Stimulated activated memory B cell treated with anti-CD40 and anti-IgM and Interleukin-4, amounts not matched to agents 10 μg/mL and 1 μg/mL and 100 μg/mL, for 72 hours (primary cell): ENCODE results near the gene DYNC1I1.

Source experiments
- ATAC-seq: fragments of 150-1000 bp; cut with Tn5 transposase; 2 replicates; pipeline ENCODE4 v1.10.0; 2021
- H3K27ac Mint-ChIP-seq: one replicate; pipeline ENCODE4 v1.8.0; 2022; ENCODE audit warnings: mild to moderate bottlenecking, mixed read lengths
- H3K27me3 Mint-ChIP-seq: one replicate; pipeline ENCODE4 v1.8.0; 2022; ENCODE audit warnings: mixed read lengths
- H3K36me3 Mint-ChIP-seq: one replicate; pipeline ENCODE4 v1.8.0; 2022; ENCODE audit warnings: mixed read lengths
- H3K4me1 Mint-ChIP-seq: one replicate; pipeline ENCODE4 v1.8.0; 2022; ENCODE audit warnings: mixed read lengths
- H3K4me3 Mint-ChIP-seq: one replicate; pipeline ENCODE4 v1.8.0; 2022; ENCODE audit warnings: mild to moderate bottlenecking, moderate library complexity, mixed read lengths
- H3K9me3 Mint-ChIP-seq: one replicate; pipeline ENCODE4 v1.8.0; 2022; ENCODE audit warnings: mixed read lengths

DYNC1I1 gene

DNA sequence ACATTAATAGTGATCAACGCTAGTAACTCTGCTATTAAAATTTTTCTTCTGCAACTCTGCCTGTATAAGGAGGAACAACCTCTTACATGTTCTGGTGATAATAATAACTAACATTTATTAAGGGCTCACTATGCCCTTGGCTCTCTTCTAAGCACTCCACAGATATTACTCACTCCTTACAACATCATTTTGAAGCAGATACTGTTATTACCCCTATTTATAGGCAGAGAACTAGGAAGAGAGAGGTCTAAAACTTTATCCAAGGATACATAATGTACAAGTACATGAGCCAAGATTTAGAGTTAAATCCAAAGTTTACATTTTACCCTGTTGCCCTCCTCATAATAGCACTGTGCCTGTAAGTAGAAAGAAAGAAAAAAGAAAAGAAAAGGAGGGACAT is 205.6 kb downstream of the DYNC1I1 start:
- Mint-ChIP-seq H3K4me1 (no peaks in the 10 kb centered on the region), H3K9me3 (no peaks in the 10 kb centered on the region), H3K4me3 (no peak overlapping the region), H3K36me3 (no peaks in the 10 kb centered on the region), H3K27ac (no peak overlapping the region), H3K27me3 (no peaks in the 10 kb centered on the region)
- no peak for ATAC-seq

DNA sequence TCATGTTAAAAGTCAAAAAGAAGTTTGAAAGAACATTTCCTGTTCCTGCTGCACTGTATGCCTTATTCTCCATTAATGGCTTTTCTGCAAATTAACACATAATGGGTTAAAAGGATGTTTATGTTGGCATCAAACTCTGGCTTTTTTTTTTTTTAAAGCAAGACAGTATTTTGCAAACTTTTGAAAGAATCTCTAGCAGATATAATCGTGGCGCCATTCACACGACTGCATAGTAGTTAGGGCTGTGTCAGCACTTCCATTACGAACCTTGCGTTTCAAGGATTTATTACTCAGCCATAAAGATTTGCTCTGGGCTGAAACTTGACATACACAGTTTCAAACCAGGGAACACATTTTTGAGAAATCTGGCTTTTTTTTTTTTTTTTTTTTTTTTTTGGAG is 207.8 kb downstream of the DYNC1I1 start:
- no peaks in the 10 kb centered on the region for H3K4me1 Mint-ChIP-seq
- no peak overlapping the region for H3K27ac Mint-ChIP-seq
- H3K4me3 Mint-ChIP-seq, result no peak overlapping the region
- no peak for ATAC-seq
- H3K9me3 Mint-ChIP-seq, result no peaks in the 10 kb centered on the region
- H3K27me3 Mint-ChIP-seq, result no peaks in the 10 kb centered on the region
- no peaks in the 10 kb centered on the region for H3K36me3 Mint-ChIP-seq

DNA sequence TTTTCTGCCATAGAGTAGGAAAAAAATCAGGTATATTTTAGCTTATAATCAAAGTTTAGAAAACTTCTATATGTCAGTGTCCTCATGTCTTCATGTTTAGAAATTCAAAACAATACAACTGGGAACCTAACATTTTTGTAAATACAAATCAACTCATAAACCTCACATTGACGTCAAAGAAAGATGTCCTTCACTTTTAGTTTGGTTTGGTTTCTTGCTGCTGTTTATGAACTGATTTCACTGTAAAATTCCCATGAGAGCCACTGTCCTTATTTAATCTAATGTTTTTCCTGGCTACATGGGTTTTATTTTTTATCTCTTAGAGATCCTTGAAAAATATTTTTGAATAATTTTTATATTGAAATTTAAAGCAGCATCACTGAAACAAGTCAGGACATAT is 208.4 kb downstream of the DYNC1I1 start:
- H3K4me3 Mint-ChIP-seq, result no peak overlapping the region
- no peak overlapping the region for H3K27ac Mint-ChIP-seq
- ATAC-seq, result no peak

DNA sequence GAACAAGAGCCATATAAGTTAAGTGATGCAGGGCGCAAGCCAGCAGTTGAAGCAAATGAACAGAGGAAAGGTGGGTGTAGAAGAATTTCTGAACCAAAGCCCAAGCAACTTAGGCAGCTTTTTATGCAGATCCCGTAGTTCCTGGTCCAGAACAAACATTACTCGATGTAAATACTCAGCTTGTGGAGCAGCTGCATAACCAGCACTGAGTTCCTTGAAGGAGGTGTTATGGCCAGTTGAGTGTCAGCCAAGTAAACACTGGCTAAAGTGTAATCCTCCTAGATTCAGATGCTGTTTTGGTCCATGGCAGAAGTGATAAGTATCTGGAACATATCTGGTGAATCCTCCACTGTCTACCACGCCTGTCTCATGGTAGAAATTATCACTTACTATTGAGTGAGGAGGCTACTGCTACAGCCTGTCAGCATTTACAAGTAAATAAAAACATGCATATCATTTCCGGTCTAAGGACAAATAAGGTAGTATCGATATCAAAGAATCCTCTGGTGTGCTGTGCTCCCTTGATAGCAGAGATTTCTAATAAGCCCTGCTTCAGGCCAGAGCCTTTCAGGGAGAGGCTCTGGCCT is 213.9 kb downstream of the DYNC1I1 start:
- Mint-ChIP-seq H3K4me1 (no peaks in the 10 kb centered on the region), H3K36me3 (no peaks in the 10 kb centered on the region), H3K27ac (no peak overlapping the region), H3K9me3 (peaks cover 2% of the 10 kb centered on the region), H3K27me3 (peaks cover 8% of the 10 kb centered on the region), H3K4me3 (no peak overlapping the region)
- ATAC-seq, result no peak

More for the DNA sequence above, 208.4 kb downstream of the DYNC1I1 start:
- Mint-ChIP-seq H3K4me1 (no peaks in the 10 kb centered on the region), H3K36me3 (no peaks in the 10 kb centered on the region), H3K9me3 (peaks cover under 1% of the 10 kb centered on the region), H3K27me3 (no peaks in the 10 kb centered on the region)

DNA sequence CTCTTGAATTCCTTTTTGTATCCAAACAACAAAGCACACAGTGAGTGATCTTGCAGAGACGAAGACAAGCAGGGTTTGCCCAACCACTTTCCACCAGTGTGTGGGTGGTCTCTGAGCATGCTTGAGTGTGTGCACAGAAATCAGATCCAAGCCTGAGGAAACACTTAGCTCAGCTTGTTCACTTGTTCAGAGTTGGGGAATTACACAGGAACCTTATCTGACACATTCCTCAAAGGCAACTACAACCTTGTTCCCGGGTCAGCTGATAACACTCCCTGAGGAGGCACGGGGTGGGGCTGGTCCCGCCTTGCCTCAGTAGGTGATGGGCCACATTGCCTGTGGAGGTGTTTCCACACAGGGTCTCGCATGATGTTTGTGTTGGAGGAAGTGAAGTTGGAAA is 216.9 kb downstream of the DYNC1I1 start:
- no peak overlapping the region for H3K27ac Mint-ChIP-seq
- ATAC-seq, result no peak
- H3K36me3 Mint-ChIP-seq, result no peaks in the 10 kb centered on the region
- peaks cover 2% of the 10 kb centered on the region for H3K9me3 Mint-ChIP-seq
- peaks cover 8% of the 10 kb centered on the region for H3K27me3 Mint-ChIP-seq
- no peaks in the 10 kb centered on the region for H3K4me1 Mint-ChIP-seq
- H3K4me3 Mint-ChIP-seq, result no peak overlapping the region

DNA sequence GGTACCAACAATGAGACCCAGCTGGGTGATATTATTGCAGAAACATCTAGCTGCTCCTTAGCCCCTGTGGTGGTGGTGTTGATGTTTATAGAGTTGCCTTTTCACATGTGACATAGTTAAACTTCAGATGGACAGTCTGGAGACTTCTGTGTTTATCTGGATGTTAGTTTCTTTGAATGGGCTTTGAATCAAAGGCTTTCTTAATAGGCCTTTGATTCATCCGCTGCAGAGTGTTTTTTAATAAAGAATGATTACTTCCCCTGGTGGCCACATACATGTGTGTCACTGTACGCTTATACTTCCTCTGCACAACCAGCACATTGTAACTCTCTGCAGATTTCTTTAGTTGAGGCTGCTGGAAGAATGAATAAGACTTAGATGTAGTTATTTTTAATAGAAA is 221.0 kb downstream of the DYNC1I1 start:
- no peaks in the 10 kb centered on the region for H3K9me3 Mint-ChIP-seq
- H3K4me3 Mint-ChIP-seq, result no peak overlapping the region
- ATAC-seq, result no peak
- H3K36me3 Mint-ChIP-seq, result no peaks in the 10 kb centered on the region
- no peak overlapping the region for H3K27ac Mint-ChIP-seq
- H3K4me1 Mint-ChIP-seq, result no peaks in the 10 kb centered on the region
- no peaks in the 10 kb centered on the region for H3K27me3 Mint-ChIP-seq

DNA sequence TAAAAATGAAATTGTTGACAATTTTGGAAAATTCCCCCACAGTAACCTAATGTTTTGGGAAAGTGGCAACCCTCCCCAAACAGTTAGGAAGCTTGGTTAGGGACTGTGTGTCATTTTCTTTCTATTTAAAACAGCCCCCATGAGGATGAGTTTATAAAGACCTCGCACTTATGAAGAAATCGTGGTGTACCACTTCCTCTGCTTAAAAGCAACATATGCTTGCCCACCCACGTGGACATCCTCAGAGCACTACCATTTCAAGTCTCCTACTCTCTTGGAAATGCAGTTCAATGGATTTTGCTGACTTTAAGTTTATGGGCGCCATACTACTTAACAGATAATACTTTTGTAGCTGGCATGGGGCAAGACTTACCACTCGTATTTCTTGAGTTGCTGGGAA is 223.8 kb downstream of the DYNC1I1 start:
- Mint-ChIP-seq H3K4me1 (no peaks in the 10 kb centered on the region), H3K9me3 (no peaks in the 10 kb centered on the region), H3K27ac (no peak overlapping the region), H3K4me3 (no peak overlapping the region), H3K36me3 (no peaks in the 10 kb centered on the region), H3K27me3 (no peaks in the 10 kb centered on the region)
- ATAC-seq, result no peak

DNA sequence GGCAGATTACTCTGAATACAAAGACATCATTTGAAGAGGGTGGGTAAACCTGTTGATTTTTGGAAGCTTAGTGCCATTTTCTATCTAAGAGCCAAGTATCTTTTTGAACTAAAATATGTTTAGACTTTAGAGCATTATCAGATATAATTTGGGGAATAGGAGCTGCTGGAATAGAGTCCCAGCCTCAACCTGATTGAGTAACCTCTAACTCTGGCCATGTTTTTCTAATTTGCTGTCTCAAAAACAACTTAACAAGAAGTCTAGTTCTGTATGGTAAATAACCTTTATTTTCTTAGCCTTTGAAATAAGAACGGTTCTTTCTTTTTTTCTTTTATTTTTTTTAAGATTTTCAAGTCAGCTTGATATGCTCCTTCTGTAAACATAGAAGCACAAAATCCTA is 224.5 kb downstream of the DYNC1I1 start:
- H3K27me3 Mint-ChIP-seq, result no peaks in the 10 kb centered on the region
- no peak for ATAC-seq
- H3K4me1 Mint-ChIP-seq, result no peaks in the 10 kb centered on the region
- no peak overlapping the region for H3K27ac Mint-ChIP-seq
- H3K4me3 Mint-ChIP-seq, result no peak overlapping the region
- H3K36me3 Mint-ChIP-seq, result no peaks in the 10 kb centered on the region
- no peaks in the 10 kb centered on the region for H3K9me3 Mint-ChIP-seq

DNA sequence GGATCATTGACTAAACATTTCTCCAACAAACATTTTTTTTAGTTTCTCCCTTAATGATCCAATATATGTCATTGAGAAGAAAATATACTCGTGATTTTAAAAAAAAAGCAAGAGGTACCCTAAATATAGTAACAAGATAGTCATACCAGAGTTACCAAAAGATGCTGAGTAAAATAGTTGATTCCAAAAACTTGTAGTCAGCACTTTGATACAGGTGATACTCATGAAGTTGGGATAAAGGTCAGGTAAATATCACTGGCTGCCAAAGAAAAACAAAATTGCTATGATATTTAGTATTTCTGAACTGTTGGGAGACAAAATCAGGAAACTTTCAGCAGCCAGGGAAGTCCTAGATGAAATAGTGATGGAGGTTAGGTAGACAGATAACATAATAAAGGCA is 225.3 kb downstream of the DYNC1I1 start:
- no peaks in the 10 kb centered on the region for H3K27me3 Mint-ChIP-seq
- H3K4me3 Mint-ChIP-seq, result no peak overlapping the region
- no peak overlapping the region for H3K27ac Mint-ChIP-seq
- no peaks in the 10 kb centered on the region for H3K36me3 Mint-ChIP-seq
- H3K4me1 Mint-ChIP-seq, result no peaks in the 10 kb centered on the region
- ATAC-seq, result no peak
- H3K9me3 Mint-ChIP-seq, result no peaks in the 10 kb centered on the region

DNA sequence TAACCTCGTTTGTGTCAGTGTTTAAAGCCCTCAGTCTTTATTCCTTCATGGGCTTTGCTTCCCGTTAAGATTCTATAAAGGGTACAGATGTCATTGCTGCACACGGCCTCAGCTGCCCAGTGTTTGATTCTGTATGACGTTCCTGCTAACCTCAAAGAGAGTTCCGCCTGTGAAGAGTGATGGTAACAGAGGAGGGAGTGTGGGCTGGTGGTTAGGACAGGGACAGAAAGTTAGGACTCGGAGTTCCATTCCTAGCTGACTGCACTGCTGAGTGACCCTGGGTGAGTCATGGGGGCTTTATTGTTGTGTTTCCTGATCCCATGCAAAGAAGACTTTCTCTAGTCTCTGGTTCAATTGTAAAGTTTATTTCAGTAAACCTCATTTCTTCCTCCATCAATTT is 227.1 kb downstream of the DYNC1I1 start:
- no peak overlapping the region for H3K27ac Mint-ChIP-seq
- ATAC-seq, result peak; percentile 17

DNA sequence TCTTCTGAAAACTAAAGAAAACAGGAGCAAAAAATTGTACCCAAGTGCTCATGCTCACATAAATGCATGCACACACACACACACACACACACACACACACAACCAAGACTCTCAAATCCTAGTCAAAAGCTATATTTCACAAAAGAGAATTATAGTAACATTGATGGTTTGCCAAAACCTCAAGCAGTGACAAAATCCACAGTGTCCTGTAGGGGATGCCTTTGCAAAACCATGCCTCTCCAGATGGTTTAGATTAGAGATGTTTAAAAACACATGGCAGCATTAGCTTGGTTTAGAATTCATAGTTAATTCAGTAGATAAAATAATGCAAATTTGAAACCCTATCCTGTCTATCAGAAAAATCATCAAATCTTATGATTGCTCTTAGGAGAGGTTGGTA is 232.2 kb downstream of the DYNC1I1 start:
- Mint-ChIP-seq H3K27me3 (no peaks in the 10 kb centered on the region), H3K4me3 (no peak overlapping the region), H3K36me3 (no peaks in the 10 kb centered on the region), H3K4me1 (no peaks in the 10 kb centered on the region), H3K27ac (no peak overlapping the region), H3K9me3 (no peaks in the 10 kb centered on the region)
- no peak for ATAC-seq

More for the DNA sequence above, 227.1 kb downstream of the DYNC1I1 start:
- Mint-ChIP-seq H3K27me3 (no peaks in the 10 kb centered on the region), H3K36me3 (no peaks in the 10 kb centered on the region), H3K4me1 (no peaks in the 10 kb centered on the region), H3K4me3 (no peak overlapping the region), H3K9me3 (no peaks in the 10 kb centered on the region)

DNA sequence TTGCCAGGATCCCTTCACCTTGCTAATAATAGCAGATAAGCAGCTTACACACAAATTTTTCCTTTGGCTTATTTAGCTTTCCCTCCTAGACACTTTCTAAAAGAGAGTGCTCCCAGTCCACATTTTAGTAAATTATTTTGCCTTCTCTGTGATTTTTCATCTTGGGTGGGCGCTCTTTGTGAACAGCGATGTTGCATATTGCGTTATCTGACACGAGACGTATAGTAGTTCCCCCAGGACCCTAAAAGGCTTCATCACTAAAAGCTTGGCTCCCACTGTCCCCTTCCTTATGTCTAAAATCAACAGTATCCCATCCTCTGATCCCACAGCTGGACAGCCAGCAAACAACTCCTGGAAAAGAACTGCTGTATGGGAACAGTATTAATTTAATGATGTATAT is 232.9 kb downstream of the DYNC1I1 start:
- Mint-ChIP-seq H3K36me3 (no peaks in the 10 kb centered on the region), H3K27ac (no peak overlapping the region), H3K4me3 (no peak overlapping the region), H3K4me1 (no peaks in the 10 kb centered on the region), H3K9me3 (no peaks in the 10 kb centered on the region), H3K27me3 (no peaks in the 10 kb centered on the region)
- no peak for ATAC-seq

DNA sequence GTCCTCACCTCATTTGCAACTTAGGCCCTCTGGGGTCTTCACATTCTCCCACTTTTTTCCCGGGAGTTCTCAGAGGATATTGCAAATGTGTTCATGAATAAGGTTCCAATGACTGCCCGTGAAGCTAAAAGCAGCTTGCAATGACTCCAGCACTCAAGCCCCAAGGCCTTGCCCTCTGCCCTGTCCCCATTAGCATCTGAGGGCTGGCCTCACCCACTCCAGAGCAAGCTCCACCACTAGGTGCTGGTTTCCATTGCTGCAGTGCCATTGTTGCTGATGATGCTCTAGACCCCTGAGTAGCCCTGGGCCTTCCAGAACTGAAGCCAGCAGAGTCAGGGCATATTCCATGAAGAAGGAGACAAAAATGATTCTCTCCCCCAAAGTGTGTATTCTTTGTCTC is 236.8 kb downstream of the DYNC1I1 start:
- H3K4me3 Mint-ChIP-seq, result no peak overlapping the region
- no peak for ATAC-seq
- H3K4me1 Mint-ChIP-seq, result no peaks in the 10 kb centered on the region
- H3K27me3 Mint-ChIP-seq, result no peaks in the 10 kb centered on the region
- H3K36me3 Mint-ChIP-seq, result no peaks in the 10 kb centered on the region
- H3K9me3 Mint-ChIP-seq, result no peaks in the 10 kb centered on the region
- H3K27ac Mint-ChIP-seq, result no peak overlapping the region

DNA sequence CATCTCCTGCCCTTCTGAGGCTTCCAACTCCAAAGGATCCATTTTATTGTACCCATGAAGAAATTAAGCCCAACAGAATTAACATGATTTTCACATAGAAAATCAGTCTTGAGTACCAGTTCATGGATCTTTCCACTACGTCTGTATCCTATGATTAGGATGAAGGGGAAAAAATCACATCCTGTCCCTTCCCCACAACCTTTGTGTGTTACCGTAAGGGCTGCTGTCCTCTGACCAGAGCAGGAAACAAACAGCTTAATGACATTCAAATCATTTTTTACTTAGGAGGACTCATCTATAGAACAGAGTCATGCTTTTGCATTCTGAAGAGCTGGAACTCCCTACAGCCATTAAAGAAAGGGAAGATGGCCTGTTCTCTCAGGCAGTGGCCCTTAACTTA is 241.5 kb downstream of the DYNC1I1 start:
- no peaks in the 10 kb centered on the region for H3K4me1 Mint-ChIP-seq
- no peak overlapping the region for H3K4me3 Mint-ChIP-seq
- no peaks in the 10 kb centered on the region for H3K9me3 Mint-ChIP-seq
- no peaks in the 10 kb centered on the region for H3K36me3 Mint-ChIP-seq
- H3K27ac Mint-ChIP-seq, result no peak overlapping the region
- H3K27me3 Mint-ChIP-seq, result peaks cover 8% of the 10 kb centered on the region
- ATAC-seq, result no peak

DNA sequence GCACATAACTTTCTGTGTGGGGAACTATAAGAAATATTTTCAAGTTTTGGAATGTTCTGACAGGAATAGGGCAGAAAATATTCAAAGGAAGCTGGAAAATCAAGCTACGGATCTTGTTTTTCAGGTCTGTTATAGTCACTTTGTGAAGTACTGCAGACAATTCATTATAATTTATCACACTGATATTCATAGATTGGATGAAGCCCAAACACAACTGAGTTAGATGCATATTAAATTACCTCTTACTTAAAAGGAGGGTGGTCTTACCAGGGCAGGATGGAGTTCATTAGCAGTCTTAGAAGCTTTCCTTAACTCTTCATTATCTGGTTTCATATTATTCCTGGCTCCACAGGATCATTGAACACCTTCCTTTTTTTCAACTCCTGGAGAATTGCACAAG is 242.3 kb downstream of the DYNC1I1 start:
- no peak overlapping the region for H3K27ac Mint-ChIP-seq
- no peak for ATAC-seq
- no peaks in the 10 kb centered on the region for H3K9me3 Mint-ChIP-seq
- no peaks in the 10 kb centered on the region for H3K4me1 Mint-ChIP-seq
- peaks cover 8% of the 10 kb centered on the region for H3K27me3 Mint-ChIP-seq
- no peaks in the 10 kb centered on the region for H3K36me3 Mint-ChIP-seq
- no peak overlapping the region for H3K4me3 Mint-ChIP-seq

DNA sequence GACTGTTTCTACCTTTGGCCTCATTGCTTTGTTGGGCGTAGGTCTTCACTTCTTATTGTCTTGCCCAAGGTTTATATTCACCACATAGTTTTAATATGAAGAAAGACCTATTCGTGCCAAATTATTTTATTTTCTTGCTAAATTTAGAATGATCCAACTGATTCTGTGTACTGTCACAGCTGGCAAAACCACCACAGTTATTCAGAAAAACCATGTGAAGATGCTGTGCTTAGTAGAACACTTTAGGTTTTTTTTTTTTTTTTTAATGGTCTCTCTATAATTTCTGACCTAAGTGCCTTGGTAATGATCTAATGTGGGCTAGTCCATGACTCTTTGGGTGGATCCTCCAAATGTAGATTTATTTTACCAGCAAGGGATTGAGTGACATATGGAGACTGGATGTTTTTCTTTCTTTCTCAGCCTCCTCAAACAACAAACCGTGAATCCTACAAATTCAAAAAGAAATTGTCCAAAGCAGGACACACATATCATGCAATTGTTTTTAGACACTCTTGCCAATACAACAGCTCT is 243.8 kb downstream of the DYNC1I1 start:
- H3K9me3 Mint-ChIP-seq, result peaks cover 3% of the 10 kb centered on the region
- no peak for ATAC-seq
- no peak overlapping the region for H3K4me3 Mint-ChIP-seq
- H3K36me3 Mint-ChIP-seq, result no peaks in the 10 kb centered on the region
- H3K27ac Mint-ChIP-seq, result no peak overlapping the region
- no peaks in the 10 kb centered on the region for H3K4me1 Mint-ChIP-seq
- peaks cover 8% of the 10 kb centered on the region for H3K27me3 Mint-ChIP-seq

DNA sequence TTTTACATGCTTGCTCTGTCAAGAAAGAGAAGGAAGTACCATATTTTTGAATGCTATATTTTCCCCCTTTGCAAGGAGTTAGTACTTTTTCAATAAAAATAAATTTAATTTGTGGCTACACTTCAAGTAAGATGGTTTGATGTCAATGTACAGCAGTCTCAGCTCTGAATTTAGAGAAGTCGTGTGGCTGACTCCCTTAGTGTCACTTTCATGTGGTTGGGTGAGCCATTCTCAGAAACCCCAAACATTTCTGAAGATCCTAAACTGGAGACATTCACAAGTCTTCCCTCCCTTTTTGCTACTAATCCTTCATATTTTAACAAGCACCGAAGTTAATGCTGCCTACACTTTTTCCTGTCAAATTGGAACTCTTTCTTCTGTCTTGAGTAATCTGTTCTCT is 244.4 kb downstream of the DYNC1I1 start:
- H3K27me3 Mint-ChIP-seq, result peaks cover 8% of the 10 kb centered on the region
- ATAC-seq, result no peak

More for the DNA sequence above, 244.4 kb downstream of the DYNC1I1 start:
- Mint-ChIP-seq H3K27ac (no peak overlapping the region), H3K36me3 (no peaks in the 10 kb centered on the region), H3K4me1 (no peaks in the 10 kb centered on the region), H3K9me3 (peaks cover 3% of the 10 kb centered on the region), H3K4me3 (no peak overlapping the region)
